GM12878 (cell line): ENCODE measurements around the gene ABHD18. TPM values are rescaled to one million over a fixed set of nuclear protein-coding genes. Genes with fewer than 3 reads are reported as not detected.
"Not testable (repeated sequence)": the region's sequence is repeated elsewhere in the genome, so short reads cannot be mapped to it uniquely, and the experiment has no call there.

Source experiments
- ATAC-seq: fragments of 200-7000 bp; cut with Tn5 transposase; 3 replicates; pipeline ENCODE4 v1.9.1; 2020; ENCODE audit warnings: mild to moderate bottlenecking, moderate library complexity
- BruUV-seq: library from RNA; stranded (reverse); fragments of 400-500 nt; replicated peaks from 2 replicates; lab custom pipeline; 2021; lab: Mats Ljungman, UMichigan
- CTCF ChIA-PET: fragments of 300-600 bp; sonication (Branson Sonifier 250); formaldehyde crosslinking; extraction: SDS; loops from one replicate; lab custom pipeline; 2021; ENCODE audit warnings: inconsistent platforms; lab: Yijun Ruan, JAX
- POLR2A ChIA-PET: fragments of 350-600 bp; formaldehyde crosslinking; extraction: SDS; loops from one replicate; lab custom pipeline; 2021; ENCODE audit warnings: inconsistent platforms; lab: Charles Lee
- RAD21 ChIA-PET: fragments of 300-600 bp; sonication (Branson Sonifier 250); formaldehyde crosslinking; loops from one replicate; lab custom pipeline; 2023; ENCODE audit warnings: antibody characterized with exemption; ENCODE audit not compliant: unreplicated experiment; lab: Charles Lee
- SMC1A ChIA-PET: fragments of 300-600 bp; sonication (Branson Sonifier 250); formaldehyde crosslinking; loops from one replicate; lab custom pipeline; 2023; ENCODE audit not compliant: unreplicated experiment, uncharacterized antibody; lab: Charles Lee
- DNase-seq: peaks from one replicate; pipeline ENCODE4 v3.0.0-alpha.2; 2011; ENCODE audit warnings: low read depth, low spot score
- FAIRE-seq: peaks from 3 replicates; lab custom pipeline; 2011; peaks lifted over from hg19 to GRCh38; lab: Jason Lieb, UNC
- H2AFZ ChIP-seq: 2 replicates; pipeline ENCODE4 v1.6.0; 2011; ENCODE audit warnings: low read depth, low read length, control low read depth; ENCODE audit not compliant: control insufficient read depth
- H3K27ac ChIP-seq: 2 replicates; pipeline ENCODE4 v1.5.1; 2011; ENCODE audit warnings: control low read depth; ENCODE audit not compliant: control insufficient read depth, insufficient read depth
- H3K27me3 ChIP-seq, 2 experiments: replicated peaks in 1 of 2; 2 replicates each; pipeline versions ENCODE4 v1.6.0 to v1.6.1; 2011; ENCODE audit warnings: low read length in 1 of 2; ENCODE audit not compliant: control insufficient read depth in 2 of 2, insufficient read depth in 2 of 2
- H3K36me3 ChIP-seq, 2 experiments: 2 replicates each; pipeline ENCODE4 v1.5.1; 2011; ENCODE audit warnings: low read length in 1 of 2; ENCODE audit not compliant: control insufficient read depth in 2 of 2, insufficient read depth in 2 of 2
- H3K4me1 ChIP-seq: 2 replicates; pipeline ENCODE4 v1.6.1; 2011; ENCODE audit warnings: mild to moderate bottlenecking, low read length, moderate library complexity, mixed read lengths; ENCODE audit not compliant: control insufficient read depth, insufficient read depth
- H3K4me2 ChIP-seq: 2 replicates; pipeline ENCODE4 v1.6.0; 2011; ENCODE audit warnings: control low read depth; ENCODE audit not compliant: control insufficient read depth, insufficient read depth
- H3K4me3 ChIP-seq: fragments of 200-600 bp; sonication (generic); 2 replicates; pipeline ENCODE4 v1.5.1; 2016
- H3K79me2 ChIP-seq: 2 replicates; pipeline ENCODE4 v1.6.0; 2011; ENCODE audit warnings: low read length; ENCODE audit not compliant: control insufficient read depth, insufficient read depth
- H3K9ac ChIP-seq: 2 replicates; pipeline ENCODE4 v1.8.0; 2011; ENCODE audit warnings: low read length, control low read depth, mixed read lengths; ENCODE audit not compliant: control insufficient read depth, insufficient read depth
- H3K9me3 ChIP-seq: replicated peaks from 3 replicates; pipeline ENCODE4 v1.5.1; 2011; ENCODE audit warnings: mild to moderate bottlenecking, low read length; ENCODE audit not compliant: control insufficient read depth, insufficient read depth
- H4K20me1 ChIP-seq: 2 replicates; pipeline ENCODE4 v1.6.0; 2011; ENCODE audit not compliant: control insufficient read depth, insufficient read depth
- NFYB ChIP-seq: IDR thresholded peaks from 2 replicates; pipeline ENCODE4 v1.6.1; 2011; ENCODE audit warnings: low read depth, mild to moderate bottlenecking, low read length, improper control_type of control experiment, moderate library complexity; ENCODE audit not compliant: insufficient read depth
- WGBS: methylation state at CpG from one replicate; pipeline ENCODE4 v1.1.6; 2016; ENCODE audit warnings: low lambda C conversion rate; ENCODE audit not compliant: insufficient replicate concordance, insufficient coverage; ENCODE audit errors: missing lambda C conversion rate; 5-methylcytosine and 5-hydroxymethylcytosine counted together
- in situ Hi-C: fragments of 300-500 bp; cut with MboI; formaldehyde crosslinking; loops from 9 replicates; pipeline ENCODE4 v1.14.3; 2018; ENCODE audit warnings: mixed read lengths
- intact Hi-C: fragments of 100-400 bp; cut with micrococcal nuclease; formaldehyde crosslinking; loops from one replicate; pipeline ENCODE4 v1.14.2; 2022; ENCODE audit not compliant: unreplicated experiment
- polyA plus RNA-seq, 11 experiments: library from polyadenylated mRNA; depleted of rRNA in 4 of 11; unstranded in 6 of 11; stranded (reverse) in 5 of 11; fragments of >200 nt; fragmentation: Nextera tagmentation in 4 of 11; fragmentation: Illumina TruSeq in 1 of 11; extraction: Ambion mirVana in 4 of 11; extraction: Trizol in 1 of 11; gene quantifications; 1 replicate in 1 of 11; 2 replicates in 10 of 11; pipeline versions ENCODE4 v1.2.1 to v1.2.3, GENCODE V29; 2011 to 2016; ENCODE audit warnings: inconsistent platforms in 2 of 11, missing spikeins in 2 of 11, low read depth in 1 of 11
- total RNA-seq, 4 experiments: library from RNA; depleted of rRNA in 3 of 4; stranded (reverse); fragments of >200 nt in 3 of 4; fragmentation: Illumina TruSeq in 1 of 4; extraction: Trizol in 1 of 4; gene quantifications; 2 replicates each; pipeline versions ENCODE4 v1.2.1 to v1.2.3, GENCODE V29; 2013 to 2021
- TF ChIP-seq, protein P1 (sequence below): fragments of 450-650 bp; IDR thresholded peaks from 2 replicates; pipeline ENCODE4 v1.6.1; 2017; ENCODE audit warnings: mild to moderate bottlenecking
- TF ChIP-seq, protein P2 (sequence below): fragments of 450-650 bp; IDR thresholded peaks from 2 replicates; pipeline ENCODE4 v1.6.1; 2016; ENCODE audit warnings: mild to moderate bottlenecking

ABHD18 gene
- total and polyA plus RNA-seq, 10 of the 15 experiments (the other 5 are each of a cell fraction or from before 2014, with no cell fraction given): 3.4 to 13.5 (median 9.6) TPM

DNA sequence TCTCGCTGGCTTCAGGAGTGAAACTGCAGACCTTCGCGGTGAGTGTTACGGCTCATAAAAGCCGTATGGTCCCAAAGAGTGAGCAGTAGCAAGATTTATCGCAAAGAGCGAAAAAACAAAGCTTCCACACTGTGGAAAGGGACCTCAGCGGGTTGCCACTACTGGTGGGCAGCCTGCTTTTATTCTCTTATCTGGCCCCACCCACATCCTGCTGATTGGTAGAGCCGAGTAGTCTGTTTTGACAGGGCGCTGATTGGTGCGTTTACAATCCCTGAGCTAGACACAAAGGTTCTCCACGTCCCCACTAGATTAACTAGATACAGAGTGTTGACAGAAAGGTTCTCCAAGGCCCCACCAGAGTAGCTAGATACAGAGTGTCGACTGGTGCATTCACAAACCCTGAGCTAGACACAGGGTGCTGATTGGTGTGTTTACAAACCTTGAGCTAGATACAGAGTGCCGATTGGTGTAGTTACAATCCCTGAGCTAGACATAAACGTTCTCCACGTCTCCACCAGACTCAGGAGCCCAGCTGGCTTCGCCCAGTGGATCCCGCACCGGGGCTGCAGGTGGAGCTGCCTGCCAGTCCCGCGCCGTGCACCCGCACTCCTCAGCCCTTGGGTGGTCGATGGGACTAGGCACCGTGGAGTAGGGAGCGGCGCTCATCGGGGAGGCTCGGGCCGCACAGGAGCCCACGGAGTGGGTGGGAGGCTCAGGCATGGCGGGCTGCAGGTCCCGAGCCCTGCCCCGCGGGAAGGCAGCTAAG, 1.4 kb upstream of the ABHD18 start:
- peak overlapping the region; percentile 68 for H3K4me3 ChIP-seq

More for the DNA sequence above, 1.4 kb upstream of the ABHD18 start:
- H2AFZ ChIP-seq, ATAC-seq, H3K9ac ChIP-seq, H3K27me3 ChIP-seq, DNase-seq, FAIRE-seq, in situ Hi-C loops, H4K20me1 ChIP-seq, H3K27ac ChIP-seq, H3K4me1 ChIP-seq, H3K36me3 ChIP-seq, BruUV-seq: not testable (repeated sequence)
- CTCF ChIA-PET: interaction anchor here (0.7 to 1.2 kb wide), 2 partner anchors 82 to 181 kb away, joined by 3 to 4 read pairs; no protein-coding TSS in a partner anchor
- POLR2A ChIA-PET: interaction anchor here (1.2 to 3.9 kb wide), 2 partner anchors 82 to 97 kb away, joined by 3 to 25 read pairs; partner anchors contain the start of gene LARP1B
- peak overlapping the region; percentile 78 for H3K4me2 ChIP-seq
- TF ChIP-seq NFYB: peak; percentile 71; the same call in 1 of the 2 replicates
- TF ChIP-seq, protein P1, sequence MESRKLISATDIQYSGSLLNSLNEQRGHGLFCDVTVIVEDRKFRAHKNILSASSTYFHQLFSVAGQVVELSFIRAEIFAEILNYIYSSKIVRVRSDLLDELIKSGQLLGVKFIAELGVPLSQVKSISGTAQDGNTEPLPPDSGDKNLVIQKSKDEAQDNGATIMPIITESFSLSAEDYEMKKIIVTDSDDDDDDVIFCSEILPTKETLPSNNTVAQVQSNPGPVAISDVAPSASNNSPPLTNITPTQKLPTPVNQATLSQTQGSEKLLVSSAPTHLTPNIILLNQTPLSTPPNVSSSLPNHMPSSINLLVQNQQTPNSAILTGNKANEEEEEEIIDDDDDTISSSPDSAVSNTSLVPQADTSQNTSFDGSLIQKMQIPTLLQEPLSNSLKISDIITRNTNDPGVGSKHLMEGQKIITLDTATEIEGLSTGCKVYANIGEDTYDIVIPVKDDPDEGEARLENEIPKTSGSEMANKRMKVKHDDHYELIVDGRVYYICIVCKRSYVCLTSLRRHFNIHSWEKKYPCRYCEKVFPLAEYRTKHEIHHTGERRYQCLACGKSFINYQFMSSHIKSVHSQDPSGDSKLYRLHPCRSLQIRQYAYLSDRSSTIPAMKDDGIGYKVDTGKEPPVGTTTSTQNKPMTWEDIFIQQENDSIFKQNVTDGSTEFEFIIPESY: peak; percentile 93; the same call in 1 of the 2 replicates
- TF ChIP-seq, protein P2, sequence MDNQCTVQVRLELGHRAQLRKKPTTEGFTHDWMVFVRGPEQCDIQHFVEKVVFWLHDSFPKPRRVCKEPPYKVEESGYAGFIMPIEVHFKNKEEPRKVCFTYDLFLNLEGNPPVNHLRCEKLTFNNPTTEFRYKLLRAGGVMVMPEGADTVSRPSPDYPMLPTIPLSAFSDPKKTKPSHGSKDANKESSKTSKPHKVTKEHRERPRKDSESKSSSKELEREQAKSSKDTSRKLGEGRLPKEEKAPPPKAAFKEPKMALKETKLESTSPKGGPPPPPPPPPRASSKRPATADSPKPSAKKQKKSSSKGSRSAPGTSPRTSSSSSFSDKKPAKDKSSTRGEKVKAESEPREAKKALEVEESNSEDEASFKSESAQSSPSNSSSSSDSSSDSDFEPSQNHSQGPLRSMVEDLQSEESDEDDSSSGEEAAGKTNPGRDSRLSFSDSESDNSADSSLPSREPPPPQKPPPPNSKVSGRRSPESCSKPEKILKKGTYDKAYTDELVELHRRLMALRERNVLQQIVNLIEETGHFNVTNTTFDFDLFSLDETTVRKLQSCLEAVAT: peak; percentile 65; the same call in 1 of the 2 replicates
- TF ChIP-seq, all 136 proteins: peak for 3; not testable (repeated sequence) for 133
- RAD21 ChIA-PET: interaction anchor here (0.8 kb wide), 1 partner anchor 182 kb away, joined by 3 read pairs; the partner anchor contains the start of gene HSPA4L
- intact Hi-C loops: loop anchor here (2.0 to 10.0 kb wide), 4 partner anchors 83 to 321 kb away; partner anchors contain the start of genes HSPA4L, LARP1B, PGRMC2 and PLK4
- WGBS: 45% methylated on average over 35 of the region's 35 CpGs
- SMC1A ChIA-PET, H3K9me3 ChIP-seq: not testable (repeated sequence)
- peaks cover 54% of the 10 kb centered on the region for H3K79me2 ChIP-seq
